Astrocyte (in vitro differentiated cells and primary cell): ENCODE data around the gene CD80. TPM values are rescaled to one million over a fixed set of nuclear protein-coding genes. Genes with fewer than 3 reads are reported as not detected.

Source experiments
- DNase-seq: peaks from one replicate; pipeline ENCODE4 v3.0.0-alpha.2; 2010; ENCODE audit warnings: low read depth
- FAIRE-seq: peaks from 2 replicates; lab custom pipeline; 2011; peaks lifted over from hg19 to GRCh38; lab: Jason Lieb, UNC
- H2AFZ ChIP-seq: 2 replicates; pipeline ENCODE4 v1.6.0; 2012; ENCODE audit warnings: low read depth, low read length, inconsistent platforms
- H3K27ac ChIP-seq: 2 replicates; pipeline ENCODE4 v1.5.1; 2011; ENCODE audit warnings: low read depth, low read length, inconsistent platforms
- H3K27me3 ChIP-seq: 2 replicates; pipeline ENCODE4 v1.6.0; 2011; ENCODE audit warnings: low read length, inconsistent platforms; ENCODE audit not compliant: insufficient read depth
- H3K36me3 ChIP-seq: 2 replicates; pipeline ENCODE4 v1.5.1; 2011; ENCODE audit warnings: low read length, inconsistent platforms; ENCODE audit not compliant: insufficient read depth
- H3K4me1 ChIP-seq: 2 replicates; pipeline ENCODE4 v1.5.1; 2011; ENCODE audit warnings: low read length, inconsistent platforms; ENCODE audit not compliant: insufficient read depth
- H3K4me2 ChIP-seq: 2 replicates; pipeline ENCODE4 v1.6.0; 2012; ENCODE audit warnings: low read length, inconsistent platforms
- H3K4me3 ChIP-seq: 2 replicates; pipeline ENCODE4 v1.5.1; 2011; ENCODE audit warnings: low read depth, mild to moderate bottlenecking, low read length, inconsistent platforms; ENCODE audit not compliant: insufficient read depth
- H3K79me2 ChIP-seq: 2 replicates; pipeline ENCODE4 v1.6.0; 2012; ENCODE audit warnings: mild to moderate bottlenecking, low read length, inconsistent platforms; ENCODE audit not compliant: insufficient read depth
- H3K9ac ChIP-seq: 2 replicates; pipeline ENCODE4 v1.6.0; 2012; ENCODE audit warnings: mild to moderate bottlenecking, low read length, inconsistent platforms
- H3K9me3 ChIP-seq: 2 replicates; pipeline ENCODE4 v1.5.1; 2012; ENCODE audit warnings: low read depth, mild to moderate bottlenecking, low read length, inconsistent platforms; ENCODE audit not compliant: insufficient read depth
- H4K20me1 ChIP-seq: 2 replicates; pipeline ENCODE4 v1.6.0; 2012; ENCODE audit warnings: low read length, inconsistent platforms; ENCODE audit not compliant: insufficient read depth
- H3K27ac Mint-ChIP-seq: one replicate; pipeline ENCODE4 v1.8.0; 2021; ENCODE audit warnings: mild to moderate bottlenecking, mixed read lengths; ENCODE audit not compliant: unreplicated experiment
- H3K27me3 Mint-ChIP-seq: one replicate; pipeline ENCODE4 v1.8.0; 2021; ENCODE audit warnings: low read depth, mixed read lengths; ENCODE audit not compliant: unreplicated experiment
- H3K36me3 Mint-ChIP-seq: one replicate; pipeline ENCODE4 v1.8.0; 2021; ENCODE audit warnings: low read depth, mixed read lengths; ENCODE audit not compliant: unreplicated experiment
- H3K4me1 Mint-ChIP-seq: one replicate; pipeline ENCODE4 v1.8.0; 2021; ENCODE audit warnings: low read depth, mixed read lengths; ENCODE audit not compliant: unreplicated experiment
- H3K4me3 Mint-ChIP-seq: one replicate; pipeline ENCODE4 v1.8.0; 2021; ENCODE audit warnings: mild to moderate bottlenecking, moderate library complexity, mixed read lengths; ENCODE audit not compliant: unreplicated experiment
- H3K9me3 Mint-ChIP-seq: one replicate; pipeline ENCODE4 v1.8.0; 2021; ENCODE audit warnings: mild to moderate bottlenecking, mixed read lengths; ENCODE audit not compliant: unreplicated experiment
- CTCF ChIP-seq: IDR thresholded peaks from 2 replicates; pipeline ENCODE4 v1.5.1; 2011; ENCODE audit warnings: low read depth, mild to moderate bottlenecking, inconsistent platforms, low read length, moderate library complexity; ENCODE audit not compliant: insufficient read depth
- EZH2 ChIP-seq: IDR thresholded peaks from 2 replicates; pipeline ENCODE4 v1.6.1; 2012; ENCODE audit warnings: mild to moderate bottlenecking, low read length, inconsistent platforms; ENCODE audit not compliant: insufficient read depth
- total RNA-seq: library from RNA; stranded (reverse); gene quantifications from 2 replicates; pipeline ENCODE4 v1.2.1, GENCODE V29; 2021

CD80 gene
- total RNA-seq, 1 donor from 2014 or later, result not detected

DNA sequence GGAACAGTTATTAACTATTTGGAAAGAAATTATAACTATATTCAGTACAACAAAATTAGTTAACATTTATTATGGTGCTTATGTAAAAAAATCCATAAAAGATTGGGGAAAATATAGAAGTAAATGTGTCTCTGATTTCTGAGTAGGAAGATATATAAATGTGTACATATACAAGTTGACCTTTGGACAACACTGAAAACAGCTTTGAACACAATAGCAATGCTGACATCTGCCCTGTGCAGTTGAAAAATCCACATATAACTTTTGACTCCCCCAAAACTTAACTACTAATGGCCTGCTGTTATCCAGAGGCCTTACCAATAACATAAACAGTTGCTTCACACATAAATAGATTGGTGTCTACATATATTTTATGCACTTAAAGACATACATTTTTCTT lies 48.7 kb downstream of the CD80 start:
- no peak overlapping the region for H3K27ac Mint-ChIP-seq
- Histone ChIP-seq H3K27me3 (no peaks in the 10 kb centered on the region), H3K4me3 (no peak overlapping the region), H3K4me1 (no peaks in the 10 kb centered on the region), H3K9ac (no peak overlapping the region), H3K79me2 (peaks cover 5% of the 10 kb centered on the region), H4K20me1 (no peaks in the 10 kb centered on the region), H3K4me2 (no peak overlapping the region), H3K27ac (no peak overlapping the region), H3K36me3 (peaks cover 34% of the 10 kb centered on the region), H2AFZ (no peak overlapping the region), H3K9me3 (no peaks in the 10 kb centered on the region)
- peaks cover 4% of the 10 kb centered on the region for H3K4me1 Mint-ChIP-seq
- FAIRE-seq (no peak), DNase-seq (no peak)
- H3K27me3 Mint-ChIP-seq, result no peaks in the 10 kb centered on the region
- H3K4me3 Mint-ChIP-seq, result no peak overlapping the region
- peaks cover 16% of the 10 kb centered on the region for H3K36me3 Mint-ChIP-seq
- no peaks in the 10 kb centered on the region for H3K9me3 Mint-ChIP-seq
- TF ChIP-seq EZH2 (no peak), CTCF (no peak)

DNA sequence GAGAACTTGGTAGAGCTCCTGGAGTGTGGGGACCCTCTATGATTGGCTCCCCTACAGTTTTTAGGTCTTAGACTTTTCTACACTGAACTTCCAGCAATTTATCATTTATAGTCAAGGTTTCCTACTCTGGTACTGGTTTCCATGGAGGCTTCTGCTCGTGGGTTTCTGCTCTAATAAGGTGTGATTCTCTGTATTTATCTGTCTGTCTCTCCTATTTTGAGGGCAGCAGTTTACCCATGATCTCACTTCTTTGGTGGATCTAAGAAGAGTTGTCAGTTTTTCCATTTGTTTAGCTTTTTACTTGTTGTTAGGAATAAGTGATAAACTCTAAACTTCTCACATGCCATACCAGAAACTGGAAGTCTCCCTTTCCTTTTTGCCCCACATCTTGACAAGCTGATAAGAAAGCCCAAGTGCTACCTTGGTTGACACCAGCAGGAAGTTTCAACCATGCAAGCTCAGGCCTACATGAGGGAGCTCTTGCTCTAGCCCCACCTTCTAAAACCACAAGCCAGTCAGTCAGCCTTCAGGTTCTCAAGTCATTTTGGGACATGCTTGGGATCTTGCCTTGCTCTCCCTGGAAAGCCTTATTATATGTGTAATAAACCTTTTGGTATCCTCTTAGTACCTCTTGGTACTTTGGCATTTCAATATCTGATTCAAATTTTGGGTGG lies 51.1 kb downstream of the CD80 start:
- Histone ChIP-seq H3K27ac (no peak overlapping the region), H3K9me3 (no peaks in the 10 kb centered on the region), H2AFZ (no peak overlapping the region), H3K79me2 (peaks cover 7% of the 10 kb centered on the region), H4K20me1 (no peaks in the 10 kb centered on the region), H3K9ac (no peak overlapping the region), H3K27me3 (no peaks in the 10 kb centered on the region), H3K36me3 (peaks cover 21% of the 10 kb centered on the region), H3K4me1 (no peaks in the 10 kb centered on the region), H3K4me3 (no peak overlapping the region), H3K4me2 (no peak overlapping the region)
- Mint-ChIP-seq H3K36me3 (peaks cover 16% of the 10 kb centered on the region), H3K27ac (no peak overlapping the region), H3K9me3 (no peaks in the 10 kb centered on the region), H3K4me3 (no peak overlapping the region), H3K27me3 (no peaks in the 10 kb centered on the region), H3K4me1 (peaks cover 4% of the 10 kb centered on the region)
- FAIRE-seq (no peak), DNase-seq (no peak)
- TF ChIP-seq EZH2 (no peak), CTCF (no peak)

GRCh38 chr3:119507404-119507803 lies 52.0 kb downstream of the CD80 start:
- Histone ChIP-seq H3K27ac (no peak overlapping the region), H3K9ac (no peak overlapping the region), H3K27me3 (no peaks in the 10 kb centered on the region), H3K36me3 (peaks cover 17% of the 10 kb centered on the region), H3K4me3 (no peak overlapping the region), H3K9me3 (no peaks in the 10 kb centered on the region), H3K4me1 (no peaks in the 10 kb centered on the region), H4K20me1 (no peaks in the 10 kb centered on the region), H3K4me2 (no peak overlapping the region), H2AFZ (no peak overlapping the region), H3K79me2 (peaks cover 15% of the 10 kb centered on the region)
- Mint-ChIP-seq H3K27ac (no peak overlapping the region), H3K4me3 (no peak overlapping the region), H3K27me3 (no peaks in the 10 kb centered on the region), H3K36me3 (peaks cover 14% of the 10 kb centered on the region), H3K4me1 (peaks cover 4% of the 10 kb centered on the region), H3K9me3 (no peaks in the 10 kb centered on the region)
- DNase-seq (no peak), FAIRE-seq (no peak)
- TF ChIP-seq CTCF, result no peak
- TF ChIP-seq EZH2, result no peak
